CD4-positive, alpha-beta T cell treated with Interleukin-12 subunit alpha and Interleukin-12 subunit beta, for 1 hour (primary cell): Measurements from ENCODE around the gene CRTAC1.
A peak's percentile ranks its signal among the peaks of the same experiment; 100 is the strongest.

Source experiments
- DNase-seq: peaks from one replicate; pipeline ENCODE4 v3.0.0-alpha.2; 2020

CRTAC1 gene

GRCh38 chr10:98028168-98028770, 2.2 kb downstream of the CRTAC1 start:
- peak; percentile 57 for DNase-seq

- DNase-seq: no peak
Observed at GRCh38 chr10:98023024-98023423, 7.4 kb downstream of the CRTAC1 start.

GRCh38 chr10:98020784-98021183, 9.6 kb downstream of the CRTAC1 start:
- no peak for DNase-seq

- DNase-seq: no peak
Observed at GRCh38 chr10:98020254-98020653, 10.2 kb downstream of the CRTAC1 start.

- DNase-seq: no peak
Observed at GRCh38 chr10:98019784-98020183, 10.6 kb downstream of the CRTAC1 start.

- no peak for DNase-seq
Observed at GRCh38 chr10:98016772-98017475, 13.5 kb downstream of the CRTAC1 start.

GRCh38 chr10:98013776-98014175, 16.6 kb downstream of the CRTAC1 start:
- DNase-seq: no peak

GRCh38 chr10:98013122-98013521, 17.3 kb downstream of the CRTAC1 start:
- no peak for DNase-seq

GRCh38 chr10:98012644-98013043, 17.8 kb downstream of the CRTAC1 start:
- DNase-seq: no peak

- DNase-seq: no peak
Observed at GRCh38 chr10:98010939-98011685, 19.3 kb downstream of the CRTAC1 start.

- DNase-seq: no peak
Observed at GRCh38 chr10:98006266-98006665, 24.2 kb downstream of the CRTAC1 start.

GRCh38 chr10:98001736-98002135, 28.7 kb downstream of the CRTAC1 start:
- no peak for DNase-seq

GRCh38 chr10:98000346-98000745, 30.1 kb downstream of the CRTAC1 start:
- DNase-seq: no peak

- DNase-seq: no peak
Observed at GRCh38 chr10:97999923-98000248, 30.5 kb downstream of the CRTAC1 start.

GRCh38 chr10:97999066-97999922, 31.1 kb downstream of the CRTAC1 start:
- no peak for DNase-seq

GRCh38 chr10:97991871-97992270, 38.5 kb downstream of the CRTAC1 start:
- DNase-seq: no peak

GRCh38 chr10:97981816-97982215, 48.6 kb downstream of the CRTAC1 start:
- no peak for DNase-seq

- DNase-seq: no peak
Observed at GRCh38 chr10:97977673-97978072, 52.7 kb downstream of the CRTAC1 start.

- DNase-seq: no peak
Observed at GRCh38 chr10:97975598-97975997, 54.8 kb downstream of the CRTAC1 start.

GRCh38 chr10:97974526-97975525, 55.6 kb downstream of the CRTAC1 start:
- no peak for DNase-seq

GRCh38 chr10:97974100-97974499, 56.3 kb downstream of the CRTAC1 start:
- DNase-seq: no peak

GRCh38 chr10:97969538-97970079, 60.8 kb downstream of the CRTAC1 start:
- no peak for DNase-seq
